Measurements from ENCODE around the gene ATOSA. TPM values are rescaled to one million over a fixed set of nuclear protein-coding genes. Genes with fewer than 3 reads are reported as not detected.

Gene ATOSA, protein sequence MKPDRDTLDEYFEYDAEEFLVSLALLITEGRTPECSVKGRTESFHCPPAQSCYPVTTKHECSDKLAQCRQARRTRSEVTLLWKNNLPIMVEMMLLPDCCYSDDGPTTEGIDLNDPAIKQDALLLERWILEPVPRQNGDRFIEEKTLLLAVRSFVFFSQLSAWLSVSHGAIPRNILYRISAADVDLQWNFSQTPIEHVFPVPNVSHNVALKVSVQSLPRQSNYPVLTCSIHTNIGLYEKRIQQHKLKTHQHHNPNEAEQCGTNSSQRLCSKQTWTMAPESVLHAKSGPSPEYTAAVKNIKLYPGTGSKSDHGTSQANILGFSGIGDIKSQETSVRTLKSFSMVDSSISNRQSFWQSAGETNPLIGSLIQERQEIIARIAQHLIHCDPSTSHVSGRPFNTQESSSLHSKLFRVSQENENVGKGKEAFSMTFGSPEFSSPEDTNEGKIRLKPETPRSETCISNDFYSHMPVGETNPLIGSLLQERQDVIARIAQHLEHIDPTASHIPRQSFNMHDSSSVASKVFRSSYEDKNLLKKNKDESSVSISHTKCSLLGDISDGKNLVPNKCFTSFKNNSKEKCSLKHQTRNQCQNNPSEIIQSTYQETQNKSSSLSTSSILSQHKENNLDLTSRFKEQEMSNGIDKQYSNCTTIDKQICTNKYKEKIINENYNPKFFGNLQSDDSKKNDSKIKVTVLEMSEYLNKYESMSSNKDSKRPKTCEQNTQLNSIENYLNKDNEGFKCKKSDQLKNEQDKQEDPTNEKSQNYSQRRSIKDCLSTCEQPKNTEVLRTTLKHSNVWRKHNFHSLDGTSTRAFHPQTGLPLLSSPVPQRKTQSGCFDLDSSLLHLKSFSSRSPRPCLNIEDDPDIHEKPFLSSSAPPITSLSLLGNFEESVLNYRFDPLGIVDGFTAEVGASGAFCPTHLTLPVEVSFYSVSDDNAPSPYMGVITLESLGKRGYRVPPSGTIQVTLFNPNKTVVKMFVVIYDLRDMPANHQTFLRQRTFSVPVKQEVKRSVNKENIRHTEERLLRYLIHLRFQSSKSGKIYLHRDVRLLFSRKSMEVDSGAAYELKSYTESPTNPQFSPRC
- total RNA-seq = 14.8 and 16.5 TPM in 2 replicates

DNA sequence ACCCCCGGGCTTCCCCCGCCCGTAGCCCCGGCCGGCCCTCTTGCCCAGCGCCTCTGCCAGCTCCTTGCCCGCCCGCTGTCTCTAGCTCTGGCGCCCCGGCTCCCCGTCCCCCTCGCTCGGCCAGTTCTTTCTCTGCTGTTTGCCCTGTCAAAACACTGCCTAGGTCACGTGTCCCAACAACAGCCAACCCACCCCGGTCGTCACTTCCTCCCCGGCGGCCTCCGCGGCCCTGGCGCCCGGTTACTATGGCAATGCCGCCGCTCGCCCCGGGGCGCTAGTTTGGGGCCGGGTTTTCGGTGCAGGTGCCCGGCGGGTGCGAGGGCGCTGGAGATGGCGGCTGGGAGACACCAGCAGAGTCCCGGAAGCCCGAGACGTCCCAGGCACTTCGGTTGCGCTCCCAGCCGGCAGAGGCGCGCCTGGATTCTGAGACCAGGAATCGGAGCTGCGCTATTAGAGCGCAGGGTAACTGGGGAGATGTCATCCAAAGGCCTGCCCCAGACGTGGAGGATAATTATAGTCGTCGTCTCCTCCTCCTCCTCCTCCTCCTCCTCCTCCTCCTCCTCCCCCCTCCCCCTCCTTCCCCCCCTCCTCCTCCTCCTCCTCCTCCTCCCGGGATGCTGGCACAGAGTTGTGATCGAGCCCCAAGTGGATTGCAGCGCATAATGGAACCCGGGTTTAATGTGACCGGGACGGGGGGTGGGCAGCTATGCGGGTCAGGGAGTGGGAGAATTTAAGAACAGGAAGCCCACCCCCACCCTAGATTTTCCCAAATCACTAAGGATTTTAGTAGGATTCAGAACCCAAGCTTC lies at the start of gene ATOSA:
Gene ATOSA, minus strand, starts transcription at position 157 of the 809 bp plus-strand sequence. CDS start 1,367 bp downstream, outside the sequence.
- peak within 1 kb of the TSS; percentile 100 for H3K27ac Mint-ChIP-seq
- peaks cover 14% of the 10 kb centered on the region for H3K36me3 Mint-ChIP-seq (ENCODE audit: low read depth)
- H3K4me3 Mint-ChIP-seq = peak within 1 kb of the TSS; percentile 91
- peaks cover 38% of the 10 kb centered on the region for H3K4me1 Mint-ChIP-seq (ENCODE audit: low read depth)
- no peaks in the 10 kb centered on the region for H3K27me3 Mint-ChIP-seq (ENCODE audit: insufficient read depth)
- H3K9me3 Mint-ChIP-seq = no peaks in the 10 kb centered on the region
- peak; percentile 91 for DNase-seq (ENCODE audit: low spot score)
- intact Hi-C loops (cut with micrococcal nuclease) = loop anchor here (1.0 to 5.0 kb wide), 10 partner anchors 55 to 949 kb away; partner anchors contain the start of gene ARPP19

DNA sequence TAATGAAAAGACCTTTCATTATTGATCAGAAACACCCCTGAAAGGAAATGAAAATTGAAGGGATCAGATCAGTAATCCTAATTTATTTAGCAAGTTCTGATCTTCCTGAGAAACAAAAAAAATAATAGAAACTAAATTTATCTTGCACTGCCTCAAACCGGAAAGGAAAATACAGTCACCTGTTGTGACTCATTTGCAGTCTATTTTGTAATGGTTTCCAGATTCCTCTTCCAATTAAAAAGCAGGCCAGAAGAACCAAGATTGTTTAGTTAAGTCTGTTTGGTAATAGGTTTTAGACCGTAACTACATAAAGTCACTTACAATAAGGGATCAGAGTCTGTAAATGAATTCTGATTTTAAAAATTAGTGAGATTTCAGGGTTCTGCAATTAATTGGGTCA lies 49.7 kb upstream of the ATOSA start:
- peaks cover 7% of the 10 kb centered on the region for H3K27me3 Mint-ChIP-seq (ENCODE audit: insufficient read depth)
- intact Hi-C loops (cut with micrococcal nuclease) = no loop called here
- H3K4me3 Mint-ChIP-seq = no peak overlapping the region
- H3K4me1 Mint-ChIP-seq (ENCODE audit: low read depth) = peaks cover 47% of the 10 kb centered on the region
- no peak for DNase-seq (ENCODE audit: low spot score)
- H3K9me3 Mint-ChIP-seq = no peaks in the 10 kb centered on the region
- no peak overlapping the region for H3K27ac Mint-ChIP-seq
- peaks cover 2% of the 10 kb centered on the region for H3K36me3 Mint-ChIP-seq (ENCODE audit: low read depth)

DNA sequence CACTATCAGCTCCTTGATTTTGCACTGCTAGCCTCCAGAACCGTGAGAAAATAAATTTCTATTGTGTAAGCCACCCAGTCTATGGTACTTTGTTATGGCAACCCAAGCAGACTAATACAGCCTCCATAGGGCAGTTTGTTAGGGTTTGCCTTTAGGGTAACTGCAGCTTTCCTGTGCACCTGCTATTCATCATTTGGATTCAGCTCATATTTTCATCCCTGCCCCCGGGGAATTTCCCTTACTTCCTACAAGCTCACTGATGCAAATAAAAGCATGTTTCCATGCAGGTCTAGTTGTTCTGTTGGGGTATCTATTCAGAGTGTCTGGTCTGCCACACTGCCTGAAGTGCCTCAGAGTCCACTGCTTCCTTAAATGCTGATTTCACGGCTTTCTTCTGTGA lies 48.6 kb upstream of the ATOSA start:
- Mint-ChIP-seq H3K4me1 (ENCODE audit: low read depth) (peaks cover 36% of the 10 kb centered on the region), H3K27ac (no peak overlapping the region), H3K9me3 (no peaks in the 10 kb centered on the region), H3K4me3 (no peak overlapping the region), H3K27me3 (ENCODE audit: insufficient read depth) (peaks cover 9% of the 10 kb centered on the region), H3K36me3 (ENCODE audit: low read depth) (peaks cover 2% of the 10 kb centered on the region)
- DNase-seq (ENCODE audit: low spot score) = no peak
- intact Hi-C loops (cut with micrococcal nuclease) = no loop called here

DNA sequence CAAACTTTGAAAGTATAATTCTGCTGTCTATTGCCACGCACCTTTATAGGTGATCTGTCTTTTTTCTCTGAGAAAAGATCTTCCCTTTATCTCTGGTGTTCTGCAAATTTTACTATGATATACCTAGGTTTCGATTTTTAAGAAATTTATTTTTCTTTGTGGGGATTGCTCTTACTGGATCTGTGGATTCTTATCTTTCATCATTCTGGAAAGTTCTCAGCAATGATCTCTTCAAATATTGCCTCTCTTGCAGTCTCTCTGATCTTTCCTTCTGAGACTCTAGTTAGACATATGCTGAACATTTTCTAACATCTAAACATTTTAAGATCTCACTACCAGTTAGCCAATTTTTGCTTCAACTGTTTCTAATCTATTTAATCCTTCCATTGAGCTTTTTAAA lies 47.0 kb upstream of the ATOSA start:
- H3K9me3 Mint-ChIP-seq = no peaks in the 10 kb centered on the region
- no peak overlapping the region for H3K27ac Mint-ChIP-seq
- intact Hi-C loops (cut with micrococcal nuclease) = no loop called here
- H3K27me3 Mint-ChIP-seq (ENCODE audit: insufficient read depth) = peaks cover 10% of the 10 kb centered on the region
- DNase-seq (ENCODE audit: low spot score) = no peak
- peaks cover 2% of the 10 kb centered on the region for H3K36me3 Mint-ChIP-seq (ENCODE audit: low read depth)
- H3K4me1 Mint-ChIP-seq (ENCODE audit: low read depth) = peaks cover 25% of the 10 kb centered on the region
- H3K4me3 Mint-ChIP-seq = no peak overlapping the region

DNA sequence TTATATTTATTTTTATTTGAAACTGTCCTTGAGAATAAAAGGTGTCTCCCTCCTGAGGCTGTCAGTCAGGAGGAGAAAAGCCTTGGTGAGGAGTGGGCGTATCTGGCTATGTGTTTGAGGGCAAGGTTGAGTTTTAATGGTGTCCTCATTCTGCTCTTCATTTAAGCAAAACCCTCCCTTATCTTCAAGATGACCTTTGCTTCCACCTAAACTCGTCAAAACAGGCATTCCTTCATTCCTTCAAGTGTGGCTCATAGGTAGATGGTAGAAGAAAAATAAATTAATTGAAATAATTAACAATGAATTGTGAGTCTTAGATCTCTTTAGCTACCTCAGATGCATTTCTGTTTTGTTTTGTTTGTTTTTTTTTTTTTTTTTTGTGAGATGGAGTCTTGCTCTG lies 39.4 kb upstream of the ATOSA start:
- Mint-ChIP-seq H3K27ac (no peak overlapping the region), H3K4me3 (no peak overlapping the region), H3K36me3 (ENCODE audit: low read depth) (no peaks in the 10 kb centered on the region), H3K27me3 (ENCODE audit: insufficient read depth) (peaks cover 8% of the 10 kb centered on the region), H3K4me1 (ENCODE audit: low read depth) (no peaks in the 10 kb centered on the region), H3K9me3 (no peaks in the 10 kb centered on the region)
- DNase-seq (ENCODE audit: low spot score) = no peak
- intact Hi-C loops (cut with micrococcal nuclease) = no loop called here

DNA sequence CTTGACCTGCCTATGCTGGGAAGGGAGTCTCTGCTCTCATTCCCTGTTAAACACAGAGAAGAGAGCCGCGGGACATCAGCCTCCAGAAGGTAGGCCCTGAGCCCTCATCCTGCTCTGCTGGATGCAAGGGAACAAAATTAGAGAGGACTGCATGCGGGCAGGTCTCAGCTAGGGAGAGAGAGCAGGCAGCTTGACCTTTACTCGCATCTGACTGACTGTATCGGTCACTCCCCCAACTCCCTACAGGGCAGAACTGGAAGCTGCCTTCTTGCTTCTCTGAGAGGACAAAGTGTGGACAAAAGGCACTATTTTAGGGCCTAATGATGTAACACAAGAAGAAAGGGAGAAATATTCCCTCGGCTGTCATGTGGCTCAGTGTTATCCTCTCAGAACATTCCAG lies 38.7 kb upstream of the ATOSA start:
- intact Hi-C loops (cut with micrococcal nuclease) = no loop called here
- Mint-ChIP-seq H3K27ac (no peak overlapping the region), H3K27me3 (ENCODE audit: insufficient read depth) (peaks cover 8% of the 10 kb centered on the region), H3K36me3 (ENCODE audit: low read depth) (no peaks in the 10 kb centered on the region), H3K9me3 (no peaks in the 10 kb centered on the region), H3K4me1 (ENCODE audit: low read depth) (no peaks in the 10 kb centered on the region), H3K4me3 (no peak overlapping the region)
- DNase-seq (ENCODE audit: low spot score) = no peak

DNA sequence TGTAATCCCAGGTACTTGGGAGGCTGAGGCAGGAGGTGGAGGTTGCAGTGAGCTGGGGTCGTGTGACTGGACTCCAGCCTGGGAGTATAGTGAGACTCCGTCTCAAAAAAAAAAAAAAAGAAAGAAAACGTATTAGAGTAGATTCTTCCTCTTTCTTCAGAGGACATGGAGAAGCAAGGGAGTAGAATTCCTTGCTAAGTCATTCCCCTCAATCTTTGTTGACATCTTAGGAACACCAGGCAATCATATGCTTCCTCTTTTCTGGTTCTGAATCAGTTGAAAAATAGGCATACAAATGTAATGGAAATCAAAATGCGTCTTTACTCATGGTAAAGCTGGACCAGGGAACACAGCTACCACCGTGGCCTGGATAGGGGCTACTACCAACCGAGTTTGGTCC lies 38.3 kb upstream of the ATOSA start:
- no peak for DNase-seq (ENCODE audit: low spot score)
- intact Hi-C loops (cut with micrococcal nuclease) = no loop called here
- Mint-ChIP-seq H3K36me3 (ENCODE audit: low read depth) (no peaks in the 10 kb centered on the region), H3K4me1 (ENCODE audit: low read depth) (no peaks in the 10 kb centered on the region), H3K4me3 (no peak overlapping the region), H3K27ac (no peak overlapping the region), H3K27me3 (ENCODE audit: insufficient read depth) (peaks cover 5% of the 10 kb centered on the region), H3K9me3 (no peaks in the 10 kb centered on the region)

DNA sequence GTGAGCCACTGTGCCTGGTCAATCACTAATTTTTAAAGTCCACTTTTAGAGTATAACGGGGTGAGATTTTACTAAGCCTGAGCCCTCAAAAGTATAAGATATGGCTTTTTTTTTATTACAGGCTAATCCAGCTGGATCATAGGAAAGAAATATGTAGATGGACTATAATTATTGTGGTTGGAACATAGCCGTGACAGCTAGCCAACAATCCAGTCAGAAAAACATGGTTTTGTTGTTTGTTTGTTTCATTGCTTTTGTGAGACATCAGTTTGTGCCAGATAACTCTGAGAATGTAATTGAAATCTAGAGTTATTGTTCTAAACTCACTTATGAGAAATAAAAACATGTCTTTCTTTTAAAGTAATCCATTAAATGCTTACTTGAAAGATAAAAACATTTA lies 37.3 kb upstream of the ATOSA start:
- intact Hi-C loops (cut with micrococcal nuclease) = no loop called here
- Mint-ChIP-seq H3K4me1 (ENCODE audit: low read depth) (no peaks in the 10 kb centered on the region), H3K36me3 (ENCODE audit: low read depth) (no peaks in the 10 kb centered on the region), H3K27me3 (ENCODE audit: insufficient read depth) (peaks cover 9% of the 10 kb centered on the region), H3K9me3 (no peaks in the 10 kb centered on the region), H3K4me3 (no peak overlapping the region), H3K27ac (no peak overlapping the region)
- no peak for DNase-seq (ENCODE audit: low spot score)

DNA sequence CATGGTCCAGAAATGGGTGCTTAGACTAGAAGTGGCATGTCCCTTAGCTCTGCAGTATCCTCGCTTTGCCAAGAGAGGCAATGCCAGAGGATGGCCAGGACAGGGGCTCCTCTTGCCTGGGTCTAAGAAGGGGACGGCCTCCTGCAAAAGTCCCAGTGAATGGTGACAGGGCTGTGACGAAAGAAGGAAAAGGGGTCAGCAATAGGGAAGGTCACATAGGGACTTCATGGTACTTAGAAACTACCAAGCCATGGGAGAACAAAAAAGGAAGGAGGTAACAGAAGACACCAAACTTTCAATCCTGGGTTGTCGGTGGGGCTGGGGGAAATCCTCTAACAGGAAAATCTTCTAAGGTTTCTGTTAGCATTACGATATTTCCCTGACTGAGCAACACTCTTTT lies 36.2 kb upstream of the ATOSA start:
- intact Hi-C loops (cut with micrococcal nuclease) = no loop called here
- Mint-ChIP-seq H3K36me3 (ENCODE audit: low read depth) (no peaks in the 10 kb centered on the region), H3K9me3 (no peaks in the 10 kb centered on the region), H3K27me3 (ENCODE audit: insufficient read depth) (peaks cover 7% of the 10 kb centered on the region), H3K4me3 (no peak overlapping the region), H3K4me1 (ENCODE audit: low read depth) (peaks cover 3% of the 10 kb centered on the region), H3K27ac (no peak overlapping the region)
- no peak for DNase-seq (ENCODE audit: low spot score)

DNA sequence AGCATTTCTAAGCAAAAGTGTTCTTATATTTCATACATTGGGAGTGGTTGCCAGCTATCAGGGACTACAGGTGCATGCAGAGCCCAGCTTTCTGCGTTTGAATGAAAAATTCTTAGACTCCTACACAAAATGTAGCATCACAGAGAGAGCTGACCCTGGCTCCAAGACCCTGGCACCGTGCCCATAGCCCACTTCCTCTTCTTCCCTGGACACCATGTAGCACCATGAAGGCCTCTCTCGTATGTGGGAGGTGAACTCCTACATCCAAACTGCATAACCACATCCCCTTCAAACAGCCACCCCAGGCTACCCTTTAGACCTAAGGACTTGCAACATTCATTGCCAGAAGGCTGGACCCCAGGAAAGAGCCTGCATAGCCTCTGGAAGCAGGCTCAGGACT lies 35.8 kb upstream of the ATOSA start:
- intact Hi-C loops (cut with micrococcal nuclease) = no loop called here
- Mint-ChIP-seq H3K27me3 (ENCODE audit: insufficient read depth) (peaks cover 7% of the 10 kb centered on the region), H3K4me3 (no peak overlapping the region), H3K36me3 (ENCODE audit: low read depth) (no peaks in the 10 kb centered on the region), H3K27ac (no peak overlapping the region), H3K4me1 (ENCODE audit: low read depth) (peaks cover 6% of the 10 kb centered on the region), H3K9me3 (no peaks in the 10 kb centered on the region)
- DNase-seq (ENCODE audit: low spot score) = no peak

DNA sequence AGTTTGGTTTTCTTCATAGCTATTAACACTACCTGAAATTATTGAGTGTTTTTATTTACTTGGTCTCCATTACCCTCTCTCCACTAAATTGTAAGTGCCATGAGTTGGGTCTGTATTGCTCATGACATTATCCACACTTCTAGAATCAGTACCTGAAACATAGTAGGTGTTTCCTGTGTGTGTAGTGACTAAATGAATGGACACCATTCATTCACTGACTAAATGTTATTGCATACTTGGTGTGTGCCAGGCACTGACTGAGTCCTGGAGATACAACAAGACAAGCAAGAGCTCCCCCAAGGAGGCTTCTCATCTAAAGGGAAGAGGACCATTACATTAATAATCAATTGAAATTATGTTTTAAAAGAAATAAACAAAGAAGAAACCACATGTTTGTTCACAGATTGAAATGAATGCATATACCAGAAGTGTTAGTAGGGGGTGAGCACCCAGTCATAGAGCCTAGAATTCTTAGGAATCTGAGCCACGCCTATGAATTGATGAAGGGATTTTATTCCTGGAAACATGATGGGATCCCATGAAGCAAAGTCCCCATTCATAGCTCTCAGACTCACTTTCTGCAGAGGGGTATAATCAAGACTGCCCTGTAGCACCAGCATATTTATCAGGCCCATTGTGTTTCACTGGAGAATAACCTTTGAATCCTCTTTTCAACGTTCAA lies 31.7 kb upstream of the ATOSA start:
- Mint-ChIP-seq H3K9me3 (no peaks in the 10 kb centered on the region), H3K36me3 (ENCODE audit: low read depth) (no peaks in the 10 kb centered on the region), H3K27me3 (ENCODE audit: insufficient read depth) (peaks cover 10% of the 10 kb centered on the region), H3K27ac (no peak overlapping the region), H3K4me1 (ENCODE audit: low read depth) (peaks cover 6% of the 10 kb centered on the region), H3K4me3 (no peak overlapping the region)
- DNase-seq (ENCODE audit: low spot score) = no peak
- intact Hi-C loops (cut with micrococcal nuclease) = no loop called here
